GM21515 (cell line): ENCODE results near the gene SPEM3.

Experiments
- ATAC-seq: cut with Tn5 transposase; IDR thresholded peaks from one replicate; pipeline ENCODE4 v1.9.1; 2021; ENCODE audit not compliant: unreplicated experiment

The SPEM3 gene

GRCh38 chr17:7440113-7440833, 11.6 kb downstream of the SPEM3 start:
- ATAC-seq = no peak

GRCh38 chr17:7440834-7441195, 12.2 kb downstream of the SPEM3 start:
- ATAC-seq = no peak

- no peak for ATAC-seq
Observed at GRCh38 chr17:7441266-7441665, 12.6 kb downstream of the SPEM3 start.

- no peak for ATAC-seq
Observed at GRCh38 chr17:7442142-7442541, 13.5 kb downstream of the SPEM3 start.

- ATAC-seq = no peak
Observed at GRCh38 chr17:7443499-7444485, 15.1 kb downstream of the SPEM3 start.

- no peak for ATAC-seq
Observed at GRCh38 chr17:7444682-7445618, 16.3 kb downstream of the SPEM3 start, which contains the start of gene CHRNB1. TSS of gene CHRNB1 (plus strand) at chr17:7445061. CDS start at chr17:7445128, 67 bp downstream.

- no peak for ATAC-seq
Observed at GRCh38 chr17:7445619-7445968, 16.9 kb downstream of the SPEM3 start.

- ATAC-seq = no peak
Observed at GRCh38 chr17:7448461-7448860, 19.8 kb downstream of the SPEM3 start.

- ATAC-seq = no peak
Observed at GRCh38 chr17:7459961-7460545, 31.4 kb downstream of the SPEM3 start.

GRCh38 chr17:7460850-7461660, 32.4 kb downstream of the SPEM3 start:
- ATAC-seq = no peak

- ATAC-seq = no peak
Observed at GRCh38 chr17:7462474-7463371, 34.1 kb downstream of the SPEM3 start.

- ATAC-seq = no peak
Observed at GRCh38 chr17:7463372-7463846, 34.8 kb downstream of the SPEM3 start.

- ATAC-seq = no peak
Observed at GRCh38 chr17:7464081-7464480, 35.4 kb downstream of the SPEM3 start.

GRCh38 chr17:7465597-7466275, 37.1 kb downstream of the SPEM3 start:
- no peak for ATAC-seq

GRCh38 chr17:7466318-7466638, 37.6 kb downstream of the SPEM3 start:
- no peak for ATAC-seq

- ATAC-seq = no peak
Observed at GRCh38 chr17:7466639-7467341, 38.1 kb downstream of the SPEM3 start.

GRCh38 chr17:7467498-7467897, 38.8 kb downstream of the SPEM3 start:
- no peak for ATAC-seq

GRCh38 chr17:7468290-7468689, 39.6 kb downstream of the SPEM3 start:
- ATAC-seq = no peak
